Cardiac muscle cell (in vitro differentiated cells and primary cell): Measurements from ENCODE around the gene NOD1. TPM values are rescaled to one million over a fixed set of nuclear protein-coding genes. Genes with fewer than 3 reads are reported as not detected.

Experiments
- DNase-seq, 2 donors: peaks; one replicate each; pipeline versions ENCODE4 v3.0.0 to v3.0.0-alpha.2; 2010 to 2017; ENCODE audit warnings: low read depth in 1 of 2, low spot score in 1 of 2
- H3K27ac ChIP-seq: fragments of 200-600 bp; sonication (generic); 2 replicates; pipeline ENCODE4 v1.5.1; 2016
- H3K27me3 ChIP-seq: fragments of 200-600 bp; sonication (generic); 2 replicates; pipeline ENCODE4 v1.6.0; 2016; ENCODE audit warnings: control low read depth
- H3K36me3 ChIP-seq: fragments of 200-600 bp; sonication (generic); 2 replicates; pipeline ENCODE4 v1.5.1; 2016; ENCODE audit warnings: control low read depth
- H3K4me1 ChIP-seq: fragments of 200-600 bp; sonication (generic); 2 replicates; pipeline ENCODE4 v1.8.1; 2017; ENCODE audit warnings: low read depth, mild to moderate bottlenecking, mixed run types
- H3K4me3 ChIP-seq: fragments of 200-600 bp; sonication (generic); 2 replicates; pipeline ENCODE4 v1.5.1; 2016; ENCODE audit warnings: mild to moderate bottlenecking
- H3K9me3 ChIP-seq: fragments of 200-600 bp; sonication (generic); 2 replicates; pipeline ENCODE4 v1.5.1; 2017; ENCODE audit warnings: low read depth, mild to moderate bottlenecking, control low read depth
- polyA plus RNA-seq: library from polyadenylated mRNA; unstranded; fragments of >200 nt; fragmentation: Nextera tagmentation; extraction: Ambion mirVana; gene quantifications from 2 replicates; pipeline ENCODE4 v1.2.1, GENCODE V29; 2016
- total RNA-seq: library from RNA; depleted of rRNA; stranded (reverse); fragments of >200 nt; gene quantifications from 2 replicates; pipeline ENCODE4 v1.2.3, GENCODE V29; 2016
- TF ChIP-seq, protein P1 (sequence below): IDR thresholded peaks from 2 replicates; pipeline ENCODE4 v1.5.1; 2012; ENCODE audit warnings: low read depth, mild to moderate bottlenecking, low read length

NOD1 gene
- total and polyA plus RNA-seq, 2 experiments from 2014 or later = 20.3 to 79.6 TPM

DNA sequence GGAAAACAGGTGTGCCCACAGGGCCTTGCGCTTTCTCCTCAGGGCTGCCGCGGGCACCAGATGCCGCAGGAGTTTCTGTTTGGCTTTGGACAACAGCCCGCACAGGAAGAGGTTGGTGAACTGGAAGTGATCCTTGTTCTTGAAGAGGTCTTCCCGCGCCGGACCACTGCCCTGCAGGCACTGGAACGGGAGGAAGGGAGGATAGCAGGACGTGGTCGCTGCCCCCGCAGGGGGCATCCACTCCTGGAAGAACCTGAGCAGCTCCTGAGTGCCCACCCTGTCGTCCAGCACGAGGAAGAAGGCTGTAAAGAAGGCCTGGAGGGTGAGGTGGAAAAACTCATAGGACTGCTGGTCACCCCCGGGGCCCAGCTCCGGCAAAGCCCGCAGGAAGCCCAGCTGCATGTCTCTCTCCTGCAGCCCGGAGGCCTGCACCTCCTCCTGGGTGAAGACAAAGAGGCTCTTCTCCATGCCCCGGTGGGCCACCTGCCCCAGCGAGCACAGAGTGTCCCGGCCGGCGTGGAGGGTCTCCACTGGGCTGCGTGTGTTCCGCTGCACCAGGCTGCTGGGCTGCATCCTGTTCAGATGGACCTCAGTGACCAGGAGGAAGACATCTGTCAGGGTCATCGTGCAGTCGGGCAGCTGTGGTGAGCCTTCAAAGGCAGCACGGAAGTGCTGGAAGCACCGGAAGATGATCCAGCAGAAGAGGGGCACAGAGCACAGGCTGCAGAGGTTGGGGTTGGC is 26.9 kb downstream of the NOD1 start:
- Histone ChIP-seq H3K9me3 (no peaks in the 10 kb centered on the region), H3K36me3 (peaks cover 22% of the 10 kb centered on the region), H3K4me3 (no peak overlapping the region), H3K27ac (no peak overlapping the region), H3K4me1 (peaks cover 26% of the 10 kb centered on the region), H3K27me3 (no peaks in the 10 kb centered on the region)
- no peak for DNase-seq
- TF ChIP-seq, protein P1, sequence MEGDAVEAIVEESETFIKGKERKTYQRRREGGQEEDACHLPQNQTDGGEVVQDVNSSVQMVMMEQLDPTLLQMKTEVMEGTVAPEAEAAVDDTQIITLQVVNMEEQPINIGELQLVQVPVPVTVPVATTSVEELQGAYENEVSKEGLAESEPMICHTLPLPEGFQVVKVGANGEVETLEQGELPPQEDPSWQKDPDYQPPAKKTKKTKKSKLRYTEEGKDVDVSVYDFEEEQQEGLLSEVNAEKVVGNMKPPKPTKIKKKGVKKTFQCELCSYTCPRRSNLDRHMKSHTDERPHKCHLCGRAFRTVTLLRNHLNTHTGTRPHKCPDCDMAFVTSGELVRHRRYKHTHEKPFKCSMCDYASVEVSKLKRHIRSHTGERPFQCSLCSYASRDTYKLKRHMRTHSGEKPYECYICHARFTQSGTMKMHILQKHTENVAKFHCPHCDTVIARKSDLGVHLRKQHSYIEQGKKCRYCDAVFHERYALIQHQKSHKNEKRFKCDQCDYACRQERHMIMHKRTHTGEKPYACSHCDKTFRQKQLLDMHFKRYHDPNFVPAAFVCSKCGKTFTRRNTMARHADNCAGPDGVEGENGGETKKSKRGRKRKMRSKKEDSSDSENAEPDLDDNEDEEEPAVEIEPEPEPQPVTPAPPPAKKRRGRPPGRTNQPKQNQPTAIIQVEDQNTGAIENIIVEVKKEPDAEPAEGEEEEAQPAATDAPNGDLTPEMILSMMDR = no peak

DNA sequence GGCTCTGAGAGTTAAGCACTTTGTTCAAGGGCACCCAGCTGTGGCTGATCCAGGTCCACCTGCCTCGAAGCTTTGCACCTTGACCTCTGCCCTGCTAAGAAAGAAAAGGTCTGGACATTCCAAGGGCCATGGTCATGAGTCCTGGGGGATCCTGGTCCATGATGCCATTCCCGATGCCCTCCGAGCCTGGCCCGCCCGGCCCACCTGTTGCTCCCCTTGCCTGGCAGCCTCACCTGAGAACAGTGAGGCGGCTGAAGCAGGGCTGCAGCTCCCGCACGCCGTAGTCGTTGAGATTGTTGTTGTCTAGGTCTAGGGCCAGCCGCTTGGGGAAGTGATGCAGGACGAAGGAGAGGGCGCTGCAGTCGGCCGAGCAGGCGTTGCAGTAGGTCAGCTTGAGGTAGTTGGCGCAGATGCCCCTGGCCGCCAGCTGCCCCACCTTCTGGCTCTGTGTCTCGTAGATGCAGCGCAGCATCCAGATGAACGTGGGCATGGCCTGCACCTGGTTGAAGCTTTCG is 27.5 kb downstream of the NOD1 start:
- Histone ChIP-seq H3K9me3 (no peaks in the 10 kb centered on the region), H3K27ac (no peak overlapping the region), H3K36me3 (peaks cover 15% of the 10 kb centered on the region), H3K27me3 (no peaks in the 10 kb centered on the region), H3K4me1 (peaks cover 26% of the 10 kb centered on the region), H3K4me3 (no peak overlapping the region)
- TF ChIP-seq, protein P1 = no peak
- DNase-seq = no peak

DNA sequence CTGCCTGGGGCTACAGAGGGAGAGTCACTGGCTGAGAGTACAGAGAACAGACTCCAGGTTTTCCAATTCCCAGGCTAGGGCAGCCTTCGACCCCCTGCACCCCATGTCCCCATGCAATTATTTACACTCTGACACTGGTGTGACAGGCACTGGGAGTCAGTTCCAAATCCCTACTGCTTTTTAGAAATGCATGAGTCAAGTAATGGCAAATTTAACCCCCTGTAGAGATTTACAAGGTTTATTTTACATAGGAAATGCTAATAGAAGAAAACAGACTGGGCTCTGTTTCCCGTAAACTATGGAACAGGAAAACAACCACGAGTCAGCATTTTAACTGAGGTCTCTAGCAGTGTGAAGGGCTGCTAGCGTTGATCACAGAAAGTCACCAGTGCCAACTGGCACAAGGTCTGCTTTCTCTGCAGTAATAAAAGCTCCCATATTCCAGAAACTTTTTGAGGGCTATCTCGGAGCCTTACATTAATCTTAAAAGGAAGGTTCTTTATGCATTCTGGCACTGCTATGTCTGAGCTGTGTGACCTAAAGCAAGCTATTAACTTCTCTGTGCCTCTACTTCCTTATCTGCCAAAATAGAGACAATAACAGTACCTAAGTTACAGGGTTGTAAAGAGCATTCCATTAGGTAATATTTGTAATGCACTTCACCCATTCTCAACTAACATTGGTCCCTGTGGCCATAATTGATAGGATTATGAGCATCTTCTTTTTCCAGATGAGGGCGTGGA is 28.2 kb downstream of the NOD1 start:
- Histone ChIP-seq H3K27me3 (no peaks in the 10 kb centered on the region), H3K36me3 (peaks cover 12% of the 10 kb centered on the region), H3K9me3 (no peaks in the 10 kb centered on the region), H3K27ac (no peak overlapping the region), H3K4me3 (no peak overlapping the region), H3K4me1 (peaks cover 26% of the 10 kb centered on the region)
- DNase-seq = no peak
- TF ChIP-seq, protein P1 = no peak

DNA sequence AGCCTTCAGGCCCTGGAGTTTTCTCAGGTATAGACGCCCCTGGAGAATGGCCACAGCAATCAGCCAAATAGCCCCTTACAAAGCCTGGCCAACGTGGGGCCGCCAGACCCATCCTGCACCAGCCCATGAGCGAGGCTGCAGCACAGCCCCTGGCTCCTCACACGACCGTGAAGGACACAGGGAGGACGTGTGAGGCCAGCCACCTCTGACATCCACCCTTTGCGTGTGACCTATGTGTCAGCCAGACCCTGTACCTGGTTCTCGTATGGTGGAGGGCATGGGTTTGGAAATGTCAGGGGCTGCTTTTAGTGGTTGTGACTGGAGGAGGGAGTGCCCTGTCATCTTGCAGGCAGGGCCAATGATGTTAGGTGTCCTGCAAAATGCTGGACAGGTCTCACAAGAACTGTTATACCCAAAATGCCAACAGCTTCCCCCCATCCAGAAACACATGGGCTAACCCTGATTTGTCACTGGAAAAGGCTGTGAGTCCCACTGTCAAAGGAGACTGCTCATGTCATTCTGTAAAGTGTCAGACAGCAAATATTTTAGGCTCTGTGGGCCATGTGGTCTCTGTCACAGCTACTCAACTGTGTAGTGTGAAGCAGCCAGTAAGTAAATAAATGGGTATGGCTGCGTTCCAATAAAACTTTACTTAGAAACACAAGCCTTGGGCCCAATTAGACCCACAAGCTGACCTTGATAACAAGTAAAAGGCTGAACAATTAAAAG is 30.0 kb downstream of the NOD1 start:
- Histone ChIP-seq H3K27ac (peak overlapping the region; percentile 59), H3K27me3 (no peaks in the 10 kb centered on the region), H3K9me3 (no peaks in the 10 kb centered on the region), H3K36me3 (peaks cover 12% of the 10 kb centered on the region), H3K4me3 (no peak overlapping the region), H3K4me1 (peaks cover 25% of the 10 kb centered on the region)
- peak in 1 of 2 donors; percentile 76 for DNase-seq
- TF ChIP-seq, protein P1 = no peak

DNA sequence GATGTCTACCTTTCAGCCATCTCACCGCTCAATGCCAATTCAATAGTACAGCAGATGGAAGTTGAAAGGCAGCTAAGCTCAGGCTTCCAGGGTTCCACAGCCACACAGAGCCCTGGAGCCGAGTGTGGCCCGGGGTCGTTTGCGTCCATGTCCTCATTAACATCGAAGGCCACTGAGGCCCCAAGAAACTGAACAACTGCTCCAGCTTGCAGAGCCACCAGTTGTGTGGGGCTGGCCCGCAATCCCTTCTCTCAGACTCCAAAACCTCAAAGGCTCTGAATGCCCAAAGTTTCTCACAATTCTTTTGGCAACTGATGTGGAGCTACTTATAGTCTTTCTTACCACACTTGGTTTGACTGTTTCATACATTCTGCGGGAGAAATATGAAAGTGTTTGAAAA is 31.1 kb downstream of the NOD1 start:
- Histone ChIP-seq H3K36me3 (peaks cover 12% of the 10 kb centered on the region), H3K27me3 (no peaks in the 10 kb centered on the region), H3K4me3 (no peak overlapping the region), H3K27ac (peak overlapping the region; percentile 59), H3K4me1 (peaks cover 14% of the 10 kb centered on the region), H3K9me3 (no peaks in the 10 kb centered on the region)
- no peak for DNase-seq
- TF ChIP-seq, protein P1 = no peak
